Activated CD4-positive, alpha-beta T cell treated with anti-CD3 and anti-CD28 coated beads, Interleukin-2, amount 10 ng/mL, durations not matched to agents 24 days and 14 days (primary cell): Measurements from ENCODE around the gene ABTB2. TPM values are rescaled to one million over a fixed set of nuclear protein-coding genes. Genes with fewer than 3 reads are reported as not detected.
A peak's percentile ranks its signal among the peaks of the same experiment; 100 is the strongest.

Experiments used
- DNase-seq: peaks from one replicate; pipeline ENCODE4 v3.0.0; 2022
- H3K27ac Mint-ChIP-seq: one replicate; pipeline ENCODE4 v1.8.0; 2022; ENCODE audit warnings: mild to moderate bottlenecking, mixed read lengths
- H3K27me3 Mint-ChIP-seq: one replicate; pipeline ENCODE4 v1.8.0; 2022; ENCODE audit warnings: mixed read lengths
- H3K36me3 Mint-ChIP-seq: one replicate; pipeline ENCODE4 v1.8.0; 2022; ENCODE audit warnings: low read depth, mild to moderate bottlenecking, mixed read lengths
- H3K4me1 Mint-ChIP-seq: one replicate; pipeline ENCODE4 v1.8.0; 2021; ENCODE audit warnings: mixed read lengths
- H3K4me3 Mint-ChIP-seq: one replicate; pipeline ENCODE4 v1.8.0; 2022; ENCODE audit warnings: mild to moderate bottlenecking, moderate library complexity, mixed read lengths
- H3K9me3 Mint-ChIP-seq: one replicate; pipeline ENCODE4 v1.8.0; 2021; ENCODE audit warnings: mixed read lengths
- intact Hi-C: fragments of 100-400 bp; cut with micrococcal nuclease; formaldehyde crosslinking; loops from one replicate; pipeline ENCODE4 v1.15.1; 2023
- total RNA-seq: library from RNA; stranded (reverse); gene quantifications from 2 replicates; pipeline ENCODE4 v1.2.3, GENCODE V29; 2022

Gene ABTB2
- total RNA-seq, 1 donor from 2014 or later = 13.1 TPM

GRCh38 chr11:34381775-34382174 lies 24.0 kb upstream of the ABTB2 start:
- peaks cover 2% of the 10 kb centered on the region for H3K36me3 Mint-ChIP-seq
- H3K27me3 Mint-ChIP-seq = peaks cover 8% of the 10 kb centered on the region
- DNase-seq = no peak
- no peaks in the 10 kb centered on the region for H3K4me1 Mint-ChIP-seq
- no peak overlapping the region for H3K27ac Mint-ChIP-seq
- no peak overlapping the region for H3K4me3 Mint-ChIP-seq
- peaks cover 4% of the 10 kb centered on the region for H3K9me3 Mint-ChIP-seq
- intact Hi-C loops = no loop called here

- H3K9me3 Mint-ChIP-seq = peaks cover 9% of the 10 kb centered on the region
- H3K27ac Mint-ChIP-seq = no peak overlapping the region
- H3K4me1 Mint-ChIP-seq = no peaks in the 10 kb centered on the region
- no peak overlapping the region for H3K4me3 Mint-ChIP-seq
- intact Hi-C loops = no loop called here
- H3K27me3 Mint-ChIP-seq = peaks cover 8% of the 10 kb centered on the region
- peaks cover 2% of the 10 kb centered on the region for H3K36me3 Mint-ChIP-seq
- no peak for DNase-seq
Measured at GRCh38 chr11:34380696-34381095, 22.9 kb upstream of the ABTB2 start.

- H3K27ac Mint-ChIP-seq = no peak overlapping the region
- DNase-seq = no peak
- intact Hi-C loops = no loop called here
- H3K9me3 Mint-ChIP-seq = peaks cover 16% of the 10 kb centered on the region
- peaks cover 8% of the 10 kb centered on the region for H3K27me3 Mint-ChIP-seq
- no peaks in the 10 kb centered on the region for H3K4me1 Mint-ChIP-seq
- H3K36me3 Mint-ChIP-seq = peaks cover 2% of the 10 kb centered on the region
- no peak overlapping the region for H3K4me3 Mint-ChIP-seq
Measured at GRCh38 chr11:34379539-34379938, 21.7 kb upstream of the ABTB2 start.

GRCh38 chr11:34379079-34379478 lies 21.3 kb upstream of the ABTB2 start:
- Mint-ChIP-seq H3K36me3 (peaks cover 2% of the 10 kb centered on the region), H3K9me3 (peaks cover 19% of the 10 kb centered on the region), H3K4me3 (no peak overlapping the region), H3K27ac (no peak overlapping the region), H3K27me3 (peaks cover 8% of the 10 kb centered on the region), H3K4me1 (no peaks in the 10 kb centered on the region)
- no peak for DNase-seq
- intact Hi-C loops = no loop called here

- intact Hi-C loops = no loop called here
- Mint-ChIP-seq H3K27ac (no peak overlapping the region), H3K4me3 (no peak overlapping the region), H3K36me3 (peaks cover 2% of the 10 kb centered on the region), H3K27me3 (peaks cover 10% of the 10 kb centered on the region), H3K9me3 (peaks cover 20% of the 10 kb centered on the region), H3K4me1 (peaks cover 4% of the 10 kb centered on the region)
- no peak for DNase-seq
Measured at GRCh38 chr11:34373727-34374126, 15.9 kb upstream of the ABTB2 start.

DNA sequence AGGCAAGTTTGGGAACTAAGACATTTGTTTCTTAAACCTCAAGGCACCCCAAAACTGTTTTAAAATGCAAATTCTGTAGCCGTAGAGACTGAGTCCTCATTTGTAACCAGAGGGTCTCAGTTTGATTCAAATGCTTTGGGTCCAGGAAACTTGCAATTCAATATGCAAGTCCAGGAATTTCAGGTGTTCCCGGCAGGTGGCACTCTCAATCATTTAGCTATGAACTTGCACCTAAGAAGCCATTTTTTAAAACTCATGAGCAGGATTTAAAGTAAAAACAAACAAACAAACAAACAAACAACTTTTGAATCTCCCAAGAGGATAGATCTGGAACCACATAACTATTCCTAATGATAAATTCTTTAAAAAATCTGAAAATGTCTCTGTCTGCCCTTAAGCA lies 8.7 kb upstream of the ABTB2 start:
- Mint-ChIP-seq H3K4me1 (peaks cover 8% of the 10 kb centered on the region), H3K4me3 (no peak overlapping the region), H3K27me3 (peaks cover 22% of the 10 kb centered on the region), H3K27ac (no peak overlapping the region), H3K36me3 (no peaks in the 10 kb centered on the region), H3K9me3 (no peaks in the 10 kb centered on the region)
- intact Hi-C loops = loop anchor here (1.0 kb wide), 1 partner anchor 126 kb away; no protein-coding TSS in a partner anchor
- peak; percentile 64 for DNase-seq

GRCh38 chr11:34364102-34364501 lies 6.3 kb upstream of the ABTB2 start:
- H3K27ac Mint-ChIP-seq = no peak overlapping the region
- H3K9me3 Mint-ChIP-seq = no peaks in the 10 kb centered on the region
- H3K4me3 Mint-ChIP-seq = no peak overlapping the region
- DNase-seq = peak; percentile 52
- H3K4me1 Mint-ChIP-seq = peaks cover 11% of the 10 kb centered on the region
- intact Hi-C loops = no loop called here
- H3K27me3 Mint-ChIP-seq = peaks cover 35% of the 10 kb centered on the region
- H3K36me3 Mint-ChIP-seq = no peaks in the 10 kb centered on the region

DNA sequence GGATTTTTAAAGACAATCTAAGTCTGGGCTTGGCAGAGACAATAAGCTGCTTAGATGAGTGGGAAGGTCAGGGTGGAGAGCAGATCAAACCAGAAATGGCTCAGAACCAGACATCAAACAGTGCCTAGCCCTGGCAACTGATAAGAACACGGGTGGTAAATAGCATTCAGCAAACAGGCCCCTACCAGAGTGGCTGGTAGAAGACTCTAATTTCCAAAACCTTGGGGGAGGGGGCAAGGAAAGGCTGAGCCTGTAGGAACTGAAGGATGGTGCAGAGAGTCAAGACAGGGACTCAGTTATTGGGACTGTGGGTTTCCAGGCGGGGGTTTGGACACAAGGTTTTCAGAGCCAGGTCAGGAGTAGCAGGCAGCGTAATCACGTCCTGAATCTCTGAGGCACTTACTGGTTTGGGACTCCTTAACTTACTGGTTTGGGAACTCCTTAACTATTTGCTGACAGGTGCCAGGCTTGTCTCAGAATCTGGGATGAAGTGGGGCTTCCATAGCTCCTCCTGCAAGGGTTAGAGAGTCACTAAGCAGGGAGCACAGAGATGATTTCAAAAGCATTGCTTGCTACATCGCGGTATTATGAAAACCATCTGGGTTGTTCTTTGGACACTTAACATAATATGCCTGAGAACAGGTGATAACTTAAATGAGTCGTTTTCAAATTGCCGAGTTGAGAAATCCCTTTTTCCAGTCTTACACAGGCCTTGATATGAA lies 5.7 kb upstream of the ABTB2 start:
- intact Hi-C loops = no loop called here
- Mint-ChIP-seq H3K27ac (no peak overlapping the region), H3K9me3 (no peaks in the 10 kb centered on the region), H3K4me3 (no peak overlapping the region), H3K36me3 (no peaks in the 10 kb centered on the region), H3K4me1 (peaks cover 13% of the 10 kb centered on the region), H3K27me3 (peaks cover 29% of the 10 kb centered on the region)
- peak; percentile 52 for DNase-seq

DNA sequence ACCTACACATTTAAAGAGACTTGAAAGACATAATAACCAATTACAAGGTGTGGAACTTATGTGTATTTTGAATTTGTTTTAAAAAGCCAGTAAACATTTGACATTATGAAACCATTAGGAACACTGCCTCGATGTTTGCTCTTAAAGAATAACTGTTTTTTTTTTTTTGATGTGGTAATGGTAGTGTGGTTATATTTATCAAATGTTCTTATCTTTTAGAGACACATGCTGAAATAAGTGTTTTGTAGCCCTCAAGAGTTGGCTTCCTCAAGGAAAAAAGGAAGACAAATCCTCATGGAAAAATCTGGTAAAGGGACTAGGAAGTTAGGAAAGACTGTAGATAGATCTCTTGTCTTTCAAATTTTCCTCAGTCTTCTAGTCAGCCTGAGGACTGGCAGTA lies 2.2 kb upstream of the ABTB2 start:
- peaks cover 9% of the 10 kb centered on the region for H3K36me3 Mint-ChIP-seq

GRCh38 chr11:34359548-34359891 lies 1.7 kb upstream of the ABTB2 start:
- H3K27ac Mint-ChIP-seq = no peak overlapping the region
- peaks cover 13% of the 10 kb centered on the region for H3K36me3 Mint-ChIP-seq
- DNase-seq = no peak
- intact Hi-C loops = loop anchor here (1.0 to 10.0 kb wide), 8 partner anchors 79 to 558 kb away; partner anchors contain the start of genes APIP, CAT, NAT10 and PDHX
- H3K4me1 Mint-ChIP-seq = peaks cover 30% of the 10 kb centered on the region
- no peaks in the 10 kb centered on the region for H3K9me3 Mint-ChIP-seq
- H3K4me3 Mint-ChIP-seq = peak overlapping the region; percentile 83
- H3K27me3 Mint-ChIP-seq = peaks cover 39% of the 10 kb centered on the region

More for the DNA sequence above, 2.2 kb upstream of the ABTB2 start:
- DNase-seq = no peak
- Mint-ChIP-seq H3K4me3 (no peak overlapping the region), H3K27me3 (peaks cover 34% of the 10 kb centered on the region), H3K9me3 (no peaks in the 10 kb centered on the region), H3K27ac (no peak overlapping the region), H3K4me1 (peaks cover 25% of the 10 kb centered on the region)
- intact Hi-C loops = no loop called here

- peaks cover 42% of the 10 kb centered on the region for H3K27me3 Mint-ChIP-seq
Measured at GRCh38 chr11:34358728-34359547, 1.1 kb upstream of the ABTB2 start.

DNA sequence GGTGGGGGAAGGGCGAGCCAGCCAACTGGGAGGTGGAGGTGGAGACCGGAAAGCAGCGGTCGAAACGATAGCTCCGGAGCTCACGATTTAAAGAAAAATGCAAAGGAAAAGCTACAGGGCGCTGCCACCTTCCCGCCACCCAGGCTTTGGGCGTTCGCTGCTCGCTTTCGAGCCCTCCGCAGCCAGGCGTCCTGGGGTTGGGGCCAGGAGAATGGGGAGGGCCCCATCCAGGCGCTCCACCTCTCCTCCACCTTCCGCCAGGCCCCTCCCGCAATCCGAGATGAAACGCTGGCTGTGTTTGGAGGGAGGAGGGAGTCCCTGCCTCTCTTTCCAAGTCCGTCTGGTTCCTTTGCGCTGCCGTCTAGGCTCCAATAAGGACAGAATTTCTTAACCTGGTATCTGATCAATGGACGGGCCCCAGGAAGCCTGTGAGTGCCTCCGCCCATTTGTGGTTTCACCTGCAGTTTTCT lies 483 bp upstream of the ABTB2 start:
- H3K27ac Mint-ChIP-seq = peak overlapping the region; percentile 61
- H3K4me3 Mint-ChIP-seq = peak overlapping the region; percentile 83
- no peak for DNase-seq
- H3K9me3 Mint-ChIP-seq = no peaks in the 10 kb centered on the region
- H3K27me3 Mint-ChIP-seq = peaks cover 44% of the 10 kb centered on the region
- peaks cover 15% of the 10 kb centered on the region for H3K36me3 Mint-ChIP-seq
- H3K4me1 Mint-ChIP-seq = peaks cover 27% of the 10 kb centered on the region
- intact Hi-C loops = loop anchor here (1.0 to 10.0 kb wide), 7 partner anchors 81 to 559 kb away; partner anchors contain the start of genes APIP, CAPRIN1, CAT and PDHX

More at GRCh38 chr11:34358728-34359547, 1.1 kb upstream of the ABTB2 start:
- Mint-ChIP-seq H3K9me3 (no peaks in the 10 kb centered on the region), H3K4me1 (peaks cover 28% of the 10 kb centered on the region), H3K27ac (peak overlapping the region; percentile 61), H3K4me3 (peak overlapping the region; percentile 83), H3K36me3 (peaks cover 15% of the 10 kb centered on the region)
- DNase-seq = peak; percentile 93
- intact Hi-C loops = loop anchor here (1.0 to 10.0 kb wide), 10 partner anchors 80 to 558 kb away; partner anchors contain the start of genes APIP, CAPRIN1, CAT and NAT10

GRCh38 chr11:34356913-34357700 lies 703 bp downstream of the ABTB2 start:
- peak overlapping the region; percentile 83 for H3K4me3 Mint-ChIP-seq
- intact Hi-C loops = loop anchor here (5.0 to 10.0 kb wide), 2 partner anchors 502 to 560 kb away; partner anchors contain the start of genes APIP and PDHX
- no peaks in the 10 kb centered on the region for H3K9me3 Mint-ChIP-seq
- H3K36me3 Mint-ChIP-seq = peaks cover 15% of the 10 kb centered on the region
- peaks cover 47% of the 10 kb centered on the region for H3K27me3 Mint-ChIP-seq
- DNase-seq = peak; percentile 86
- H3K4me1 Mint-ChIP-seq = peaks cover 27% of the 10 kb centered on the region
- H3K27ac Mint-ChIP-seq = peak overlapping the region; percentile 70
